ENCODE measurements around the gene SMC3. TPM values are rescaled to one million over a fixed set of nuclear protein-coding genes. Genes with fewer than 3 reads are reported as not detected.

The SMC3 gene
- polyA plus RNA-seq, 1 of the 3 experiments (the other 2 are of a cell fraction): 10.1 TPM

- peak overlapping the region; percentile 80 for H2AFZ ChIP-seq (ENCODE audit: low read depth)
- TF ChIP-seq GABPA (IDR thresholded peaks at IDR 0.05; ENCODE audit: low read depth): no peak
- TF ChIP-seq MAX (IDR thresholded peaks at IDR 0.05; ENCODE audit: low read depth): 0 out of 2 replicates have a peak, but pooled peaks have one; percentile 19
- no peak for TF ChIP-seq FOXM1 (IDR thresholded peaks at IDR 0.05; ENCODE audit: low read depth)
- TF ChIP-seq CTCF (IDR thresholded peaks at IDR 0.05): no peak
- TF ChIP-seq TCF12 (IDR thresholded peaks at IDR 0.05): peak; percentile 14; the same call in 1 of the 2 replicates
- TF ChIP-seq ZBTB33 (IDR thresholded peaks at IDR 0.05; ENCODE audit: borderline replicate concordance, low read depth): no peak
- peak; percentile 45 for DNase-seq
- peak overlapping the region; percentile 68 for H3K4me2 ChIP-seq
- H3K27me3 ChIP-seq (ENCODE audit: insufficient read depth): no peaks in the 10 kb centered on the region
- CTCF ChIA-PET: no interaction called here
- H3K9me2 ChIP-seq: no peaks in the 10 kb centered on the region
- H3F3A ChIP-seq (replicated peaks; ENCODE audit: insufficient read depth): peaks cover 10% of the 10 kb centered on the region
- WGBS (ENCODE audit: low lambda C conversion rate): 29% methylated on average over 12 of the region's 12 CpGs
- H4K20me1 ChIP-seq (ENCODE audit: insufficient read depth): no peaks in the 10 kb centered on the region
- peak overlapping the region; percentile 6 to 55 for H3K4me3 ChIP-seq (ENCODE audit: low read depth in 2 of 2, low read length in 1 of 2)
- H3K79me2 ChIP-seq (ENCODE audit: insufficient read depth): no peaks in the 10 kb centered on the region
- POLR2A ChIA-PET: no interaction called here
- peak overlapping the region; percentile 24 to 72 for H3K27ac ChIP-seq (ENCODE audit: low read depth in 2 of 2, low read length in 1 of 2)
- H3K9ac ChIP-seq: peak overlapping the region; percentile 29; the same call in 1 of the 2 replicates
- H3K9me3 ChIP-seq: no peaks in the 10 kb centered on the region
- H3K4me1 ChIP-seq (ENCODE audit: control insufficient read depth in 1 of 2, insufficient read depth in 2 of 2, low read depth in 1 of 2, low read length in 1 of 2): peaks cover 10 to 26% of the 10 kb centered on the region in 2 experiments; a peak in 3 of 4 replicates
- no peaks in the 10 kb centered on the region for H3K36me3 ChIP-seq (replicated peaks in 1 of 2; ENCODE audit: control insufficient read depth in 1 of 2, insufficient read depth in 2 of 2, low read length in 1 of 2)
Measured at GRCh38 chr10:110651044-110651958, 83.8 kb downstream of the SMC3 start.

- CTCF ChIA-PET: interaction anchor here (0.6 to 3.3 kb wide), 5 partner anchors 8 to 378 kb away, joined by 3 to 11 read pairs (median 4); partner anchors contain the start of gene RBM20
- H3K4me1 ChIP-seq (ENCODE audit: control insufficient read depth in 1 of 2, insufficient read depth in 2 of 2, low read depth in 1 of 2, low read length in 1 of 2): peaks cover 10 to 19% of the 10 kb centered on the region in 2 experiments; a peak in 3 of 4 replicates
Measured at GRCh38 chr10:110652475-110653118, 85.1 kb downstream of the SMC3 start.

More at GRCh38 chr10:110652475-110653118, 85.1 kb downstream of the SMC3 start:
- Histone ChIP-seq H3K27ac (ENCODE audit: low read depth in 2 of 2, low read length in 1 of 2) (no peak overlapping the region), H3K9me3 (no peaks in the 10 kb centered on the region), H3K4me3 (ENCODE audit: low read depth in 2 of 2, low read length in 1 of 2) (no peak overlapping the region), H3K9ac (no peak overlapping the region), H3F3A (replicated peaks; ENCODE audit: insufficient read depth) (peaks cover 10% of the 10 kb centered on the region), H3K36me3 (replicated peaks in 1 of 2; ENCODE audit: control insufficient read depth in 1 of 2, insufficient read depth in 2 of 2, low read length in 1 of 2) (no peaks in the 10 kb centered on the region), H2AFZ (ENCODE audit: low read depth) (no peak overlapping the region), H3K9me2 (no peaks in the 10 kb centered on the region), H3K4me2 (no peak overlapping the region), H3K27me3 (ENCODE audit: insufficient read depth) (no peaks in the 10 kb centered on the region), H3K79me2 (ENCODE audit: insufficient read depth) (no peaks in the 10 kb centered on the region), H4K20me1 (ENCODE audit: insufficient read depth) (no peaks in the 10 kb centered on the region)
- DNase-seq: no peak
- TF ChIP-seq EZH2phosphoT487 (IDR thresholded peaks at IDR 0.05; ENCODE audit: borderline replicate concordance, low read depth) (no peak), TCF12 (IDR thresholded peaks at IDR 0.05) (no peak), USF2 (IDR thresholded peaks at IDR 0.05; ENCODE audit: borderline replicate concordance, low read depth, low read length) (no peak), YY1 (IDR thresholded peaks at IDR 0.05; ENCODE audit: low read depth) (no peak), NRF1 (IDR thresholded peaks at IDR 0.05; ENCODE audit: low read depth, low read length) (no peak), TEAD4 (IDR thresholded peaks at IDR 0.05; ENCODE audit: borderline replicate concordance, insufficient read depth) (no peak), POLR2AphosphoS5 (IDR thresholded peaks at IDR 0.05; ENCODE audit: low read depth, low read length) (no peak), GATA2 (CRISPR knock-in tag; IDR thresholded peaks at IDR 0.05) (no peak), RCOR1 (IDR thresholded peaks at IDR 0.05; ENCODE audit: low read length) (no peak), MEF2A (IDR thresholded peaks at IDR 0.05; ENCODE audit: borderline replicate concordance, low read depth) (no peak), PBX3 (IDR thresholded peaks at IDR 0.05) (no peak)
- WGBS (ENCODE audit: low lambda C conversion rate): 84% methylated on average over 6 of the region's 6 CpGs
- POLR2A ChIA-PET: no interaction called here

Measured in SK-N-SH (cell line).